Measurements from ENCODE around the gene TNS4.

- TF ChIP-seq CTCF (IDR thresholded peaks at IDR 0.05), result no peak
- no peak for TF ChIP-seq EZH2 (IDR thresholded peaks at IDR 0.05)
These were observed 43.2 kb downstream of the TNS4 start for GRCh38 chr17:40457964-40458791.
